ENCODE results near the gene SUPT5H.
"Not testable (repeated sequence)": the region's sequence is repeated elsewhere in the genome, so short reads cannot be mapped to it uniquely, and the experiment has no call there.

Gene SUPT5H

DNA sequence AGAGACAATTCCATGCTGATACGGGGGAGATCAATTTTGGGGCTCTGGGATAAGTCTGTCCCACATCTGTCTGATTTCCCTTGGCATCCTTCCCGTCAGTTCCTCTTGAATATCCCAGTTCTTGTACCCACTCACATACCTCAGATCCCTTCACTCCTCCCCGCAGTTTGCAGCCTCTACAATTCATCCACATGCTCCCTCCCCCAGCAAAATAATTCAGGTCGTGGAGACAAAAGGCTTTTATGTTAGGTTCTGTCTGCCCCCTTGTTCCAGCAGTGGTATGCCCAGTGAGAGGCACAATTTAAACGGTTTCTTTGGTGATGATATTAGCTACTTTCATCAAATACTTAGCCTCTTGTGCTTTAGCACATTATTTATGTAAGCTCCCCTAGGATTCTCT is 19.2 kb upstream of the SUPT5H start:
- DNase-seq = no peak

DNA sequence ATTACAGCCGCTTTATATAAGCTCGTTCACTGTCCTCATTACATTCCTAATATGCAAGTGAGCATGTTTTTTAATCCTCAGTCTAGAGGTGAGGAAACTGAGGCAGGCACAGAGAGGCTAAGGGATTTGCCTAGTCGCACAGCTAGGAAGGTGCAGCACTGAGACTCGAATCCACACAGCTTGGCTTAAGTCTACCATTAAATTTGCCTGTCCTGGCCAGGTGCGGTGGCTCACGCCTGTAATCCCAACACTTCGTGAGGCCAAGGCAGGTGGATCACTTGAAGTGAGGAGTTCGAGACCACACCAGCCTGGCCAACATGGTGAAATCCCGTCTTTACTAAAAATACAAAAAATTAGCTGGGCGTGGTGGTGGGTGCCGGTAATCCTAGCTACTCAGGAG is 17.7 kb upstream of the SUPT5H start:
- DNase-seq = no peak

DNA sequence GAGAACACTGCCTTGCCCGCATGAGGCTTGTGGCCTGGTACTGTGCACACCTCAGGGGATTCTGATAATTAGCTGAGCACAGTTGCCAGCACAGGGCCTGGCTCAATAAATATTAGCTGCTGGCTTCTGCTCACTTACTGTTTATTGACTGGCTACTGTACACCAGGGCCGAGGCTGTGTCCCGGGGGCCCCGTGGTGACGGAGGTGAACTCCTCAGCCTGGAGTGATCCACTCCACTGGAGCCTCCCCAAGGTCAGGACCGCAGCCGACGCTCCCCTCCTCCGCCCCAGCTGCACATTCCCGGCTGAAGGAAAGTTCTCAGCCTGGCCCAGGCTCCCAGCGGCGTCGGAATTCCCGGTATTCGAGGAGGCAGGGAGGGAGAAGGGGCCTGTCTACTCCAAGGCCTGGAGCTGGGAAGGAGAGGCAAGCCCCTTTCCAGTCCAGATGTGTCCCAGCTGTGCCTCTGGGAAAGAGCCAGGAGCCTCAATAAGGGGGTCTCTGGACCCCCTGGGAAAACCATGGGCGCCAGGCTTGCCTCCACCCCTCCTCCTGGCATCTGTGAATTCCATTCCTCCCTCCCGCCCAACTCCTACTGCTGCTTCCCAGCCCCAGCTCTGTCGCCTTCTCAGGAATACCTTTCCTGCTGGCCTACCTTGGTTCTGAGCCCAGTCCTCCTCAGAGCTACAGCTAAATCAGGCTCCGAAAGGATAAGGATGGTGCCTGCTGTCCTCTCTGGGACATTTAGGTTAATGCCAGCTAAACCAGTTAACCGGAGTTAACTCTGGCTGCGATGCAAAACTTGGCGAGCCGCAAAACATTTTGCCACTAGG is 16.9 kb upstream of the SUPT5H start:
- no peak for DNase-seq

DNA sequence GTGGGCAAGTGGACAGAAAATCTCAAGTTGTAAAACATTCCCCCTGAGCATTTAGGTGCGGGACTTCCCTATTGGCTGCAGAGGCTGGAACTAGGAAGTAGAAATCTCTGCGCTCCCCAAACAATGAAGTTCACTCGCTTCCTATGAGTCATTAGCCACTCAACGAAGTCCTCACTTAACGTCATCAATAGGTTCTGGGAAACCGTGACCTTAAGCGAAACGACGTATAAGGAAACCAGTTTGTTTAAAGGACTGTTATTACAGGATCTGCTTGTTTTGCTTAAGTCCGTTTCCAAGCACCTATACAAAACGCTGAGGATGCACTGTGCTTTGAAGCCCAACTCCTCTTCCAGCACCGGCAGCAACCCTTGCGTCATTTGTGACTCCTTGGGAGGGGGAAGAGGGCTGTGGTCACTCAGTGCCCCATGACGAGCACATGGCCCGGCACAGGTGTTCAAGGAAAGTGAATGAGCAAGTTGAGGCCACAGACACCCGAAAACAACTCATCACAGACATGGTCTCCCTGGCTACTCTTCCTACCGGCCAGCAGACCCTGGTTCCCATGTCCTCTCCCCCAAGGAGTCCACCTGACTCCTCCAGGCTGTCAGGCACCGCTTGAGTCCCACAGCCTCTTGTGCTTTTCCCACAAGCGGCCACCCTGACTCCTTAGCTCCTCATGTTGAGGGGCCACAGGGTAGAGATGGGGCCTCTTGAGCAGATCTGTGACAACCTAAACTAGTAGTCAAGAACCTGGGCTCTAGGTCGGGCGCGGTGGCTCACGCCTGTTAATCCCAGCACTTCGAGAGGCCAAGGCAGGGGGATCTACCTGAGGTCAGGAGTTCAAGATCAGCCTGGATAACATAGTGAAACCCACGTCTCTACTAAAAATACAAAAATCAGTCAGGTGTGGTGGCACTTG is 14.4 kb upstream of the SUPT5H start:
- peak; percentile 72 to 89 for DNase-seq

DNA sequence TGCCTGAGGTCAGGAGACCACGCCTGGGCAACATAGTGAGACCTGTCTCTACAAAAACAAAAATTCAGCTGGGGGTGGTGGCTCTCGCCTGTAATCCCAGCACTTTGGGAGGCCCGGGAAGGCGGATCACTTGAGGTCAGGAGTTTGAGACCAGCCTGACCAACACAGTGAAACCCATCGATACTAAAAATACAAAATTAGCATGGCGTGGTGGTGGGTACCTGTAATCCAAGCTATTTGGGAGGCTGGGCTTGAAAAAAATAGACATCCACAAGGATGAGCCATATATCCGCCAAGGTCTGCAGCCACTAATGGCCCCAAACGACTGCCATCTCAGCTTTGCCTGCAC is 12.7 kb upstream of the SUPT5H start:
- no peak for DNase-seq

DNA sequence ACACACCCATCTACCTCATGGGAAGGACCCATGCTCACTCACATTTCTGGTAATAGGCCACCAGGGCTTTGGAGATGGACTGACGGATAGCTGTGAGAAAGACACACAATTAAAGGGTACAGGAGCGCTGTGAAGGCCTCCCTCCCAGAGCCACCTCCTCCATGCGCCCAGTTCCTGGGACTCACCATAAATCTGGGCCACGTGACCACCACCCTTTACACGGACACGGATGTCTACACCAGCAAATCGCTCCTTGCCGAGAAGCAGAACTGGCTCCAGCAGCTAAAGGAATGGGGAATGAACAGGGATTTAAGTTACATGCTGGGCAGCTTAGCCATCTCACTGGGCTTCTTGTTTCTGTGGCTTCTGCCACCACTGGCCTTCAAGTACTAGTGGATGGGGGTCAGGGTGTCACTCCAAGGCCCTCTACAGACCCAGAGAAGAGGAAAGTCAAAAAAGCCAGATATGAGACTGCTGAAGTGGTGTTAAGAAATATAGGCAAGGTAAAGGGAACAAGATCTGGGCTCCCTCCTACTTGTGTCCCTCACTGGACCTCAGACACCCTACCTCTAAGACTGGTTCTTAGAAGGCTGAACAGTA is 11.8 kb upstream of the SUPT5H start:
- DNase-seq = no peak

DNA sequence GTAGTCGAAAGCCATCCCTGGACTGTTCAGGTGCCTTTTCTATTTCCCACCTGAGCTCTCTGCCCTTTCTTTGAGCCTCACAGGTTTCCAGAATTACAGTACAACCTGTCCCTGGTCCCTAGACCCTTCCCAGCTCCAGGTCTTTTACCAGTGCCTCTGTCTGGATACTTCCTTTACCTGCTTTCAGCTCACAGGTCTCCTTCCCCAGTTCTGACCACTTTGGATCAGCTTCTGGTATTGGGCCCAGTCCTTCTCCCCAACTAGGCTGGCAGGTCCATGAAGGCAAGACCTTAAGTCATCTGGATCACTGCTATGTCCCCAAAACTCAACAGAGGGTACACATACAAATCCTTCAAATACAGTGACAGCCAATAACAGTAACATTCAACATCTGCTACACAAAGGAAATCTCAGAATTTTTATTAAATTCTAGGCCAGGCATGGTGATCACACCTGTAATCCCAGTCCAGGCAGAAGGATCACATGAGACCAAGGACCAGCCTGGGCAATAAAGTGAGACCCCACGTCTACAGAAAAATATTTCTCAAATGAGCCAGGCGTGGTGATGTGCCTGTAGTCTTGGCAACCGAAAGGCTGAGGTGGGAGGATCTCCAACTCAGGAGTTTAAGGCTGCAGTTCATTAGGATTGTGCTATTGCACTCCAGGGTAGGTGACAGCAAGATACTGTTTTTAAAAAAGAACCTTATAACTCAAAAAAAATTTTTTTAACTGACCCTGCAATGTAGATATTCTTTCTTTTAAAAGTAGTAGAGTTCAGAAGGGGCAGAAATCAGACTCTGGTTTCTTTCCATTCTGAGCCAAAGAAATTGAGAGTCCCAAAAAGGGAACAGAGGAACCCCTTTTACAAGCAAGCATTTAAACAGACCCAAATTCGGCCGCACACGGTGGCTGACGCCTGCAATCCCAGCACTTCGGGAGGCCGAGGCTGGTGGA is 11.0 kb upstream of the SUPT5H start:
- DNase-seq = no peak

DNA sequence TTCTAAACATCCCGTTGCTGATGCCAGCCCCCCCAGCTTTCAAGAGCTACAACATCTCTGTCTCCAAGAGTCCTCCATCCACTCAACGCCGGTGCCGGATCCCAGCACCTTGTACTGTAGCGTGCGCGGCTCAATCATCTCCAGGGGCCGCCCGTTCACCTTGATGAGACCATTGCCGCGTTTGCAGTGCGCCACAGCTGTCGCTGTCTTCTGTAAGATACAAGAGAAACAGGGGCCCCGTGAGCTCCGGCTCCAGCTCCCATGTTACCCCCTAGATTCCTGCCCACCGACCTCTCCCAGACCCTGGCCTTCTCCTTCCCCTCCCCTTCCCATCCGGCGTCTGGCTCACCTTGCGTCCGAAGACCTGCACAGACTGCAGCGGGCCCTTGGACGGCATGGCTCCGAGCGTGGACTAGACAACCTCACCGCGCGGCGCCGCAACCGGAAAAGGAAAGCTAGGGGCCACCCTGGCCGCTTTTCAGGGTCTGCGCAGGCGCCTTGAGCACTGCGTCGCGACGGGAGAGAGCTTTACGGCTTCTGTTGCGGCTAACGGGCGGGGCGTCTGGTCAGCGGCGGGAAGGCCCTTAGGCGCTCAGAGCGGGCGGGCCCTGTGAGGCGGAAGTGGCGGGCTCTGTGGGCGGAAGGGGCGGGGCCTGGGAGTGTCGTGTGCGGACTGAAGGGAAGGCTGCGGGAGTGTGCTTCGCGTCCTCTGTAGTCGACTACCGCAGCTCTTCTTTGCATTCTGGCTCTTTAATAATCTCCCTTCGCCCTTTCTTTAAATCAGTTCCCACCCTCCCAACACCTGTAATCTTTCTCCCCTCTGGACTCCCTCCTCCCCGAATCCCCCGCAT is 9.7 kb upstream of the SUPT5H start, which contains the start of gene RPS16:
Gene RPS16 (minus strand): TSS at position 451 of the 851 bp plus-strand sequence. CDS start 54 bp downstream, at position 397.
- peak; percentile 73 to 92 for DNase-seq

DNA sequence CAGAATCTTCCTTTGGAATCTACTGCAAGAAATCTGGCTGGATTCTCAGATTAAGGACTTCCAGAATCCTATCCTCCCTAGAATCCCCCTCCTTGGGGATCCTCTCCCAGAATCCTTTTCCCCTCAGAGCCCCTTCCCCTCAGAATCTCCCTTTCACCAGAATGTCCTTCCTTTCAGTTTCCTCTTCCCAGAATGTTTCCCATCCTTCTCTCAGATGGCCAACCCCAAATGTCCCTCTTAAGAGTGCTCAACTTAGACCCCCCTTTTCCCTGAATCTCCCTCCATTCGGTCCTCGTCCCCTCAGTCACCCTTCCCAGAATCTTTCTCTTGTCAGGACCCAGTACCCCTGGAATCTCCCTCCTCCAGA is 9.0 kb upstream of the SUPT5H start:
- no peak for DNase-seq

DNA sequence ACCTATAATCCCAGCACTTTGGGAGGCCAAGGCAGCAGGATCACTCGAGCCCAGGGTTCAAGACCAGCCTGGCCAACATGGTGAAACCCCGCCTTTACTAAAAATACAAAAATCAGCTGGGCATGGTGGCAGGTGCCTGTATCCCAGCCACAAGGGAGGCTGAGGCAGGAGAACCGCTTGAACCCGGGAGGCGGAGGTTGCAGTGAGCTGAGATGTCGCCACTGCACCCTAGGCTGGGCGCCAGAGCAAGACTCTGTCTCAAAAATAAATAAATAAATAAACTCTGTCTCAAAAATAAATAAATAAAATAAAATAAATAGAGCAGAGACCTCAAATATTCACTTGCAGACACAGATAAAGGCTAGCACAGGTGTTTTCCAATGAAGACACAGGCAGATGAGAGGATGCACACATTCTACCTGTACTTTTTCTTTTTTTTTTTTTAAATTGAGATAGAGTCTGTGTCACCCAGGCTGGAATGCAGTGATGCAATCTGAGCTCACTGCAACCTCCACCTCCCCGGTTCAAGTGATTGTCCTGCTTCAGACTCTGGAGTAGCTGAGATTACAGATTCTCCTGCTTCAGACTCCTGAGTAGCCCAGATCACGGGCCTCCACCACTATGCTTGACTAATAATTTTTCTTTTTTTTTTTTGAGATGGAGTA is 7.0 kb upstream of the SUPT5H start:
- no peak for DNase-seq

DNA sequence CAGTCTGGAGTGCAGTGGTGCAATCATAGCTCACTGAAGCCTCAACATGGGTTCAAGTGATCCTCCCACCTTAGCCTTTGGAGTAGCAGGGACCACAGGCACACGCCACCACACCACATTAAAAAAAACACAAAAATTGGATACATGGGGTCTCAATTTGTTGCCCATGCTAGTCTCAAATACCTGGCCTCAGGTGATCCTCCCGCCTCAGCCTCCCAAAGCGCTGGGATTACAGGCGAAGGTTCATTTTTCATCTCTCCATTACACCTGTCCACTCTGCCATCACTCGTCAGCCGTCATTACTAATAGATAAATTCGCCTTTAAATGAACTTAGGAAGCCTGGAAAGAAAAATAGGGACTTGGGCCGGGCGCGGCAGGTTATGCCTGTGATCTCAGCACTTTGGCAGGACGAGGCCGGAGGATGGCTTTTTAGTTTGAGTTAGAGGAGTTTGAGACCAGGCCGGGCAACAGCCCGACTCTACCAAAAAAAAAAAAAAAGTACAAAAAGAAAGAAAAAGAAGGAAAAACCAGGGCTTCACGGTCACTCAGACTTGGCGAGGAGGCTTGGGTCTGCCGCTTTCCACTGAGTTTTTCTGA is 685 bp upstream of the SUPT5H start:
- DNase-seq = no peak

DNA sequence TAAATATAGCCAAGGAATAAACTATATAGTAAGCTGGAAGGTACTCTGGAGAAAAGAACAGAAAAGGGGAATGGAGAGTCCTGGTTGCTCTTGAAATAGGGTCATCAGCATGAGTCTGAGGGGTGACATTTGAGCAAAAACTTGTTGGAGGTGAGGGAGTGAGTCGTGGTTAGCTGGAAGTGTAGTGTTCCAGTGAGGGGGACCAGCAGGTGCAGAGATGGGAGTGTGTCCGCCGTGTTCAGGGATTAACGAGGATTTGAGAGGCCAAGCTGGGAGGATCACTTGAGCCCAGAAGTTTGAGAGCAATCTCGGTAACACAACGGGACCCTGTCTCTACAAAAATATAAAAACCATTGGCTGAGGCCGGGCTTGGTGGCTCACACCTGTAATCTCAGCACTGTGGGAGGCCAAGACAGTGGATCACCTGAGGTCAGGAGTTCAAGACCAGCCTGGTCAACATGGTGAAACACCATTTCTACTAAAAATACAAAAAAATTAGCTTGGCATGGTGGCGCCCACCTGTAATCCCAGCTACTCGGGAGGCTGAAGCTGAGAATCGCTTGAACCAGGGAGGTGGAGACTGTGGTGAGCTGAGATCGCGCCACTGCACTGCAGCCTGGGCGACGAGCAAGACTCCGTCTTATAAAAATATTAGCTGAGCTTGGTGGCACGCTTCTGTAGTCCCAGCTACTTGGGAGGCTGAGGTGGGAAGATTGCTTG is 1.1 kb downstream of the SUPT5H start:
- DNase-seq = no peak

DNA sequence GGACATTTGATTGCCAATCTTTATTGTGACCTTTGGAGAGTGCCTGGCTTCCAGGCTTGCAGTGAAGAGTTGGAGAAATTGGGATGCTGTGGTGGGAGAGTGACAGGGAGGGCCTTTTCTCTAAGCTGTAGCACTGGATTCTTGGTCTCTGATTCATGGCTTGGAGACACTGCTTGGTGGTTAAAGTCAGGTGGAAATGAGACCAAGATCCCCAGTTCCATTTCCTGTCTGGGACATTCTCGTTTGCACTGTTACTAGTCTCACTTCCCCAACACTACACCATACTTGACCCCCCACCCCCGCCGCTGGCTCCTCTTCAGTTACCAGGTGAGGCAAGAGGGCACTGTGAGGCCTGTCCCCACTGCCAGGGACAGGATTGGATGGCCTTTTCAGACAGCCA is 2.9 kb downstream of the SUPT5H start:
- peak in 1 of 2 experiments; percentile 41 for DNase-seq

DNA sequence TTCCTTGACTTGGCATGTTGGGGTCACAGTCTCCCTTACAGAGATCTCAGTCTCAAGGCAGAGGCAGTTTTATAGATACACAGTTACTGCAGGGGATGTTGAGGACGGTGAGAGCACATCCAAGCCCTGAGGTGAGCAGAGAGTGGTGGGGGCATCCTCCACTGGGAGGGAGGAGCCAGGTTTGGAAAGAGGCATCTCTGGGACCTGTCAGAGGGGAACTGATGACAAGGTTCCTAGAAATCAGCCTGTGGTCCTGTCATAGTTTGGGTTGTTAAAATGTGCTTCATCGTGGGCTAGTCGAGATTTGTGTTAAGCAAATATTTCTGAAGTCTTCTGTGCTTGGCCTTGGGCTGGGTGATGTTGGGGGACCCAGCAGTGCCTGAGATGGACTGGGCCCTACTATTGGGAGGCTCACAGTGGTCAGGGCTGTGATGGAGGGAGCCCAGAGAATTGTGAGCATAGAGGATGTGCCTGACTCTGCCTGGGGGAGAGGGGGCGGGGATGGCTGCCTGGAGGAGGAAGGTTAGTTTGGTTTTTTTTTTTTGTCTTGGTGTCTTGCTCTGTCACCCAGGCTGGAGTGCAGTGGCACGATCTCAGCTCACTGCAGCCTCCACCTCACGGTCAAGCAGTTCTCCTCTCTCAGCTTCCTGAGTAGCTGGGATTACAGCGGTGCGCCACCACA is 3.9 kb downstream of the SUPT5H start:
- DNase-seq = no peak

DNA sequence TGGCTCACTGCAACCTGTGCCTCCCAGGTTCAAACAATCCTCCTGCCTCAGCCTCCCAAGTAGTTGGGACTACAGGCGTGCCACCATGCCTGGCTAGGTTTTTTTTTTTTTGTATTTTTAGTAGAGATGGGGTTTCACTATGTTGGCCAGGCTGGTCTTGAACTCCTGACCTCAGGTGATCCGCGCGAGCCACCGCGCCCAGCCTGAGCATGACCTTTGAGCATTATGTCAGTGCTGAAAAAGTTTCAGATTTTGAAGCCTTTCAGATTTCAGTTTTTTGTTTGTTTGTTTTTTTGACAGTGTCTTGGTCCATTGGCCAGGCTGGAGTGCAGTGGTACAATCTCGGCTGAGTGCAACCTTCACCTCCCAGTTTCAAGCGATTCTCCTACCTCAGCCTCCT is 5.9 kb downstream of the SUPT5H start:
- not testable (repeated sequence) for DNase-seq

DNA sequence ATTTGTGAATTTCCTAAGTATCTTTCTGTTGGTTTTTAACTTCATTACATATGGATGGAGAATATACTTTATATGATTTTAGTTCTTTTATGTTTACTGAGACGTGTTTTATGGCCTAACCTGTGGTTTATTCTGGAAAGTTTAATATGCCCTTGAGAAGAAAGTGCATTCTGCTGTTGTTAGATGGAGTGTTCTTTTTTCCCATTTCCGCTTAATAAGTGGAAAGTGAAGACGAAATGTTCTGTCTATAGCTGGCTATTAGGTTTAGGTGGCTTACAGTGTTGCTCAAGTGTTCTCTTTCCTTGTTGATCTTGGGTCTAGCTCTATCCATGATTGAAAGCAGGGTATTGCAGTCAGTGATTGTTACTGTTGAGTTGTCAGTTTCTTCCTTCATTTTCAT is 18.0 kb downstream of the SUPT5H start:
- DNase-seq = no peak

DNA sequence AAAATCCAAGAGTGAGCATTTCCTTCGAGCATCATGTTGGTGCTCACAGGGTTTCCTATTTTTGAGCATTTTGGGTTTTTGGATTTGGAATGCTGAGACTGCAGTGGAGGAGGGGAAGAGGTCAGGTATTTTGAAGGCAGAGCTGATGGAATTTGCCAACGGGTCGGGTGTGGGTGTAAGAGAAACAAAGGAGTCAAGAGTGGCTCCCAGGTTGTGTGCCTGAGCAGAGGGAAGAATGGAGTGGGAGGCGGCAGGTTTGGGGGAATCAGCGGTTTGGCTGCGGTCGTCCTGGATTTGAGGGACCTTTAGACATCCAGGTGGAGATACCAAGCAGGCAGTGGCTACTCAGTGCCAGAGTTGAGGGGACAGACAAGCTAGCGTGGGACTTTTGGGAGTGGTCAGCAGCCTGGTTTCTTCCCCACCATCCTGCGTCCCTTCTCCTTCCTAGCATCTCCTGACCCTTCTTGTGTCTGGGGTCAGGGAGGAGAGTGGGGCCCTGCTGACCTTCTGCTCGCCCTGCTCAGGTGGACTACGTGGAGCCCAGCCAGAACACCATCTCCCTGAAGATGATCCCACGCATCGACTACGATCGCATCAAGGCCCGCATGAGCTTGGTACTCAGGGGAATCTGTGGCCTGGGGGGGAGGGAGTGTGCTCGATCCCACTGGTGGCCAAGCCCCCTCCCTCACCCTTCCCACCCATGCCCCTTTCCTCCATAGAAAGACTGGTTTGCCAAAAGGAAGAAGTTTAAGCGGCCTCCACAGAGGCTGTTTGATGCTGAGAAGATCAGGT is 20.8 kb downstream of the SUPT5H start:
- DNase-seq = no peak

DNA sequence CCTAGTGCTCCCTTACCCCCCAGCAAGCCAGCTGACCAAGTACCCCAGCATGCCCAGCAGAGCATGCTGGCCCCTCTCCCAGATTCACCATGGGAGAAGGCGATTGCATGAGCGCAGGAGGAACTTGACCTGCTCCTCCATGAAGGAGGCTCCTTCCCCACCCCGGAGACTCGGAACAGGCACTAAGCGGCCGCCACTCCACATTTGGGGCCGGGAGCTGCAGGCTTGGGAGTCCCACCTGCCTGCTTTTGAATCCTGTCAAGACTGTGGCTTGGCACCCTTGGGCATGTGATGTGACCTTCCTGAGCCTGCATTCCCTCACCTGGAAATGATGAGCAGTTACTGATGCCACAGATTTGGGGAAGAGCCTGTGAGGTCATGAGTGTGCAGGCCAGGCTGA is 22.6 kb downstream of the SUPT5H start:
- DNase-seq = no peak

Data from SW 1271 (cell line).